K562 (cell line): ENCODE results near the gene PDZK1IP1. TPM values are rescaled to one million over a fixed set of nuclear protein-coding genes. Genes with fewer than 3 reads are reported as not detected.

ENCODE experiments used
- BCL6 ChIP-seq: fragments of 250-450 bp; sonication (Bioruptor Pico); IDR thresholded peaks from 2 replicates; pipeline ENCODE4 v1.4.0; 2020
- BRCA1 ChIP-seq, 2 experiments: fragments of 450-650 bp in 1 of 2; sonication (generic) in 1 of 2; formaldehyde crosslinking in 1 of 2; IDR thresholded peaks; 2 replicates each; pipeline versions ENCODE4 v1.5.0 to v1.6.1; 2017 to 2020; ENCODE audit warnings: mild to moderate bottlenecking in 1 of 2, missing genetic modification reagents in 1 of 2
- CBX1 ChIP-seq: sonication (generic); IDR thresholded peaks from 2 replicates; pipeline ENCODE4 v1.6.1; 2016; ENCODE audit warnings: antibody characterized with exemption, low read depth, mild to moderate bottlenecking
- CCNT2 ChIP-seq: IDR thresholded peaks from 2 replicates; pipeline ENCODE4 v1.6.1; 2011; ENCODE audit warnings: borderline replicate concordance, low read depth, mild to moderate bottlenecking, moderate library complexity, mixed read lengths, low read length; ENCODE audit not compliant: insufficient read length; ENCODE audit errors: extremely low read depth
- COPS2 ChIP-seq: fragments of 450-650 bp; conservative IDR thresholded peaks from 2 replicates; pipeline ENCODE4 v1.6.1; 2016; ENCODE audit warnings: mild to moderate bottlenecking, moderate library complexity
- DDX20 ChIP-seq: fragments of 450-650 bp; IDR thresholded peaks from 2 replicates; pipeline ENCODE4 v1.6.1; 2016; ENCODE audit warnings: missing genetic modification characterization, low read depth, mild to moderate bottlenecking, missing compliant biosample characterization, moderate library complexity
- FOXK1 ChIP-seq: sonication (generic); formaldehyde crosslinking; IDR thresholded peaks from 2 replicates; pipeline ENCODE4 v1.8.0; 2022; ENCODE audit warnings: missing genetic modification reagents, mild to moderate bottlenecking, borderline replicate concordance
- HOXB6 ChIP-seq: fragments of 250-450 bp; sonication (Bioruptor Pico); IDR thresholded peaks from 2 replicates; pipeline ENCODE4 v1.5.1; 2022; ENCODE audit warnings: mild to moderate bottlenecking, borderline replicate concordance
- OTX1 ChIP-seq: fragments of 450-650 bp; formaldehyde crosslinking; IDR thresholded peaks from 2 replicates; pipeline ENCODE4 v1.4.0; 2022; ENCODE audit warnings: mild to moderate bottlenecking
- POLR2A ChIP-seq: fragments of 450-650 bp; conservative IDR thresholded peaks from 2 replicates; pipeline ENCODE4 v1.6.1; 2016
- RCOR1 ChIP-seq, 2 experiments: IDR thresholded peaks; 2 replicates each; pipeline ENCODE4 v1.6.1; 2012; ENCODE audit warnings: low read depth in 2 of 2, low read length in 2 of 2, borderline replicate concordance in 1 of 2, improper control_type of control experiment in 1 of 2
- RNF2 ChIP-seq: sonication (generic); IDR thresholded peaks from 2 replicates; pipeline ENCODE4 v1.6.1; 2016
- RUNX1 ChIP-seq: sonication (generic); IDR thresholded peaks from 2 replicates; pipeline ENCODE4 v1.6.1; 2016; ENCODE audit warnings: antibody characterized with exemption, low read depth
- SIX5 ChIP-seq, 2 experiments: IDR thresholded peaks; 2 replicates each; pipeline ENCODE4 v1.6.1; 2011; ENCODE audit warnings: low read length in 2 of 2, borderline replicate concordance in 1 of 2, low read depth in 1 of 2, mild to moderate bottlenecking in 1 of 2, moderate library complexity in 1 of 2; ENCODE audit not compliant: insufficient read depth in 1 of 2
- SMARCE1 ChIP-seq: fragments of 450-650 bp; IDR thresholded peaks from 2 replicates; pipeline ENCODE4 v1.7.1; 2016; ENCODE audit warnings: mild to moderate bottlenecking
- TBP ChIP-seq: optimal IDR thresholded peaks from 2 replicates; pipeline ENCODE3; 2011; ENCODE audit warnings: low read depth, low read length, improper control_type of control experiment
- ZBTB1 ChIP-seq: sonication (generic); formaldehyde crosslinking; IDR thresholded peaks from 2 replicates; pipeline ENCODE4 v1.8.1; 2023; ENCODE audit warnings: missing genetic modification reagents, low read depth, mild to moderate bottlenecking, borderline replicate concordance
- ZBTB7A ChIP-seq: IDR thresholded peaks from 2 replicates; pipeline ENCODE4 v1.6.1; 2011; ENCODE audit warnings: low read depth, mild to moderate bottlenecking, low read length, moderate library complexity, borderline replicate concordance; ENCODE audit not compliant: control insufficient read depth
- ZNF668 ChIP-seq: fragments of 250-450 bp; sonication (Bioruptor Pico); IDR thresholded peaks from 2 replicates; pipeline ENCODE4 v1.8.0; 2022; ENCODE audit warnings: mild to moderate bottlenecking, inconsistent platforms
- ZNF695 ChIP-seq: fragments of 450-650 bp; formaldehyde crosslinking; IDR thresholded peaks from 2 replicates; pipeline ENCODE4 v1.4.0; 2020; ENCODE audit warnings: mild to moderate bottlenecking, moderate library complexity
- ZNF707 ChIP-seq: fragments of 250-450 bp; sonication (Bioruptor Pico); conservative IDR thresholded peaks from 2 replicates; pipeline ENCODE4 v1.8.0; 2022; ENCODE audit warnings: inconsistent platforms, mild to moderate bottlenecking, moderate library complexity
- polyA plus RNA-seq, 8 experiments: library from polyadenylated mRNA; depleted of rRNA in 4 of 8; stranded (reverse) in 5 of 8; unstranded in 3 of 8; fragments of >200 nt; fragmentation: Nextera tagmentation in 2 of 8; fragmentation: Illumina TruSeq in 1 of 8; extraction: Ambion mirVana in 2 of 8; extraction: Trizol in 1 of 8; gene quantifications; 2 replicates each; pipeline versions ENCODE4 v1.2.1 to v1.2.3, GENCODE V29; 2011 to 2014; ENCODE audit warnings: inconsistent platforms in 1 of 8, missing spikeins in 1 of 8
- total RNA-seq, 7 experiments: library from RNA; depleted of rRNA in 6 of 7; stranded (reverse); fragments of >200 nt in 6 of 7; fragmentation: Illumina TruSeq in 2 of 7; extraction: Trizol in 2 of 7; gene quantifications; 2 replicates each; pipeline versions ENCODE4 v1.2.1 to v1.2.3, GENCODE V29; 2011 to 2021; ENCODE audit warnings: low replicate concordance in 1 of 7
- TF ChIP-seq, protein P1 (sequence below): fragments of 450-650 bp; conservative IDR thresholded peaks from 2 replicates; pipeline ENCODE4 v1.6.1; 2016; ENCODE audit warnings: missing genetic modification characterization, low read depth, mild to moderate bottlenecking, missing compliant biosample characterization, moderate library complexity
- TF ChIP-seq, protein P2 (sequence below): sonication (generic); formaldehyde crosslinking; IDR thresholded peaks from 2 replicates; pipeline ENCODE4 v1.8.0; 2022; ENCODE audit warnings: missing genetic modification reagents, mild to moderate bottlenecking, moderate library complexity, borderline replicate concordance
- TF ChIP-seq, protein P3 (sequence below): fragments of 450-650 bp; IDR thresholded peaks from one replicate; pipeline ENCODE4 v1.6.1; 2018; ENCODE audit warnings: mild to moderate bottlenecking, moderate library complexity; ENCODE audit not compliant: partially characterized antibody
- TF ChIP-seq, protein P4 (sequence below): fragments of 450-650 bp; IDR thresholded peaks from 2 replicates; pipeline ENCODE4 v1.6.1; 2016; ENCODE audit warnings: missing biosample characterization, missing genetic modification characterization

PDZK1IP1 gene
- total and polyA plus RNA-seq, 9 of the 15 experiments (the other 6 are each of a cell fraction or from before 2014, with no cell fraction given), result 0.17 to 0.68 (median 0.53) TPM; not detected in 2

DNA sequence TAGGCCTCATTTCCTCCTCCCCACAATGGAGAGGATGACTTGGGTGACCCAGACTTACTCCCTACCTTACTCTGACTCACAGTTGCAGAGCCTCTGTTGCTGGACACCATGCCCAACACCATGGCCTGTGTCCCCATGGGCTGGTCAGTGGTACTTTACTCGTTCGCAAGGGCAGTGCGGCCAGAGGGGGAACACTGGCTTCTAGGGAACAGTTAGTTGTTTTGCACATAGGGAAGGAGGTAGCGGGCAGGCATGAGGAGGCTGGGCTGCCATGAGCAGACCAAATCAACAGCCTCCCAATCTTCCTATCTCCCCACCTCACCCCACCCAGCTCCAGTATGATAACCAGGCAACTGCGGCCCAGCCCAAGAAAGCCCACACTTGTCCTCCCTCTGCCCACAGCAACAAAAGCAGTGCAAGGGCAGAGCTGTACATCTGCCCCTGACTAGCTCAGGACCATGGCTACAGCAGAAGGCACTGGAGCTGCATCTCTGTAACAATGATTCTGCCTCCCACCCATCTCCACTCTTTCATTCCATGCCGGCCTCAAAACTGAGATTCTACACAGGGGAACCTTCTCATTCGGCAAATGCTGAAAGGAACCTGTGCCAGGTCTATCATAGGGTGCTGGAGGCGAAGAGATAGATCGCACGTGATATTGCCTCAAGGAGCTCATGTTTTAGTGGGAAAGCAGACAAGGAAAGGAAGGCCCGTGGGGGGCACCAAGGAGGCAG is 23.6 kb upstream of the PDZK1IP1 start (continued):
- TF ChIP-seq CCNT2, result no peak
- no peak for TF ChIP-seq BCL6 (CRISPR knock-in tag)
- TF ChIP-seq RUNX1, result no peak
- TF ChIP-seq ZNF695, result no peak
- no peak for TF ChIP-seq ZNF668 (CRISPR knock-in tag)
- TF ChIP-seq DDX20, result no peak
- TF ChIP-seq TBP, result no peak
- TF ChIP-seq OTX1 (CRISPR knock-in tag), result no peak
- no peak for TF ChIP-seq SIX5 (IDR thresholded peaks at IDR 0.05; ENCODE audit: borderline replicate concordance in 1 of 2, insufficient read depth in 1 of 2, low read depth in 1 of 2, low read length in 2 of 2)
- no peak for TF ChIP-seq SMARCE1
- TF ChIP-seq ZNF707 (CRISPR knock-in tag), result no peak
- TF ChIP-seq RCOR1 (IDR thresholded peaks at IDR 0.05; ENCODE audit: borderline replicate concordance in 1 of 2, low read depth in 2 of 2, low read length in 2 of 2), result peak in 1 of 2 experiments; percentile 75; a peak in 2 of 4 replicates
- no peak for TF ChIP-seq COPS2
- no peak for TF ChIP-seq ZBTB1
- no peak for TF ChIP-seq POLR2A
- TF ChIP-seq, protein P1, sequence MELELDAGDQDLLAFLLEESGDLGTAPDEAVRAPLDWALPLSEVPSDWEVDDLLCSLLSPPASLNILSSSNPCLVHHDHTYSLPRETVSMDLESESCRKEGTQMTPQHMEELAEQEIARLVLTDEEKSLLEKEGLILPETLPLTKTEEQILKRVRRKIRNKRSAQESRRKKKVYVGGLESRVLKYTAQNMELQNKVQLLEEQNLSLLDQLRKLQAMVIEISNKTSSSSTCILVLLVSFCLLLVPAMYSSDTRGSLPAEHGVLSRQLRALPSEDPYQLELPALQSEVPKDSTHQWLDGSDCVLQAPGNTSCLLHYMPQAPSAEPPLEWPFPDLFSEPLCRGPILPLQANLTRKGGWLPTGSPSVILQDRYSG, result peak; percentile 30; the same call in 1 of the 2 replicates
- TF ChIP-seq, protein P2, sequence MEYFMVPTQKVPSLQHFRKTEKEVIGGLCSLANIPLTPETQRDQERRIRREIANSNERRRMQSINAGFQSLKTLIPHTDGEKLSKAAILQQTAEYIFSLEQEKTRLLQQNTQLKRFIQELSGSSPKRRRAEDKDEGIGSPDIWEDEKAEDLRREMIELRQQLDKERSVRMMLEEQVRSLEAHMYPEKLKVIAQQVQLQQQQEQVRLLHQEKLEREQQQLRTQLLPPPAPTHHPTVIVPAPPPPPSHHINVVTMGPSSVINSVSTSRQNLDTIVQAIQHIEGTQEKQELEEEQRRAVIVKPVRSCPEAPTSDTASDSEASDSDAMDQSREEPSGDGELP, result no peak
- no peak for TF ChIP-seq HOXB6 (CRISPR knock-in tag)
- no peak for TF ChIP-seq ZBTB7A
- no peak for TF ChIP-seq RNF2
- TF ChIP-seq BRCA1 (IDR thresholded peaks at IDR 0.05), result no peak
- no peak for TF ChIP-seq BRCA1 (CRISPR knock-in tag; IDR thresholded peaks at IDR 0.05)
- TF ChIP-seq, protein P3, sequence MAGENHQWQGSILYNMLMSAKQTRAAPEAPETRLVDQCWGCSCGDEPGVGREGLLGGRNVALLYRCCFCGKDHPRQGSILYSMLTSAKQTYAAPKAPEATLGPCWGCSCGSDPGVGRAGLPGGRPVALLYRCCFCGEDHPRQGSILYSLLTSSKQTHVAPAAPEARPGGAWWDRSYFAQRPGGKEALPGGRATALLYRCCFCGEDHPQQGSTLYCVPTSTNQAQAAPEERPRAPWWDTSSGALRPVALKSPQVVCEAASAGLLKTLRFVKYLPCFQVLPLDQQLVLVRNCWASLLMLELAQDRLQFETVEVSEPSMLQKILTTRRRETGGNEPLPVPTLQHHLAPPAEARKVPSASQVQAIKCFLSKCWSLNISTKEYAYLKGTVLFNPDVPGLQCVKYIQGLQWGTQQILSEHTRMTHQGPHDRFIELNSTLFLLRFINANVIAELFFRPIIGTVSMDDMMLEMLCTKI, result no peak
- TF ChIP-seq, protein P4, sequence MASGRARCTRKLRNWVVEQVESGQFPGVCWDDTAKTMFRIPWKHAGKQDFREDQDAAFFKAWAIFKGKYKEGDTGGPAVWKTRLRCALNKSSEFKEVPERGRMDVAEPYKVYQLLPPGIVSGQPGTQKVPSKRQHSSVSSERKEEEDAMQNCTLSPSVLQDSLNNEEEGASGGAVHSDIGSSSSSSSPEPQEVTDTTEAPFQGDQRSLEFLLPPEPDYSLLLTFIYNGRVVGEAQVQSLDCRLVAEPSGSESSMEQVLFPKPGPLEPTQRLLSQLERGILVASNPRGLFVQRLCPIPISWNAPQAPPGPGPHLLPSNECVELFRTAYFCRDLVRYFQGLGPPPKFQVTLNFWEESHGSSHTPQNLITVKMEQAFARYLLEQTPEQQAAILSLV (tag), result no peak
- no peak for TF ChIP-seq CBX1
- TF ChIP-seq FOXK1 (CRISPR knock-in tag), result no peak
